ENCODE measurements around the gene MIB1.

Gene MIB1

GRCh38 chr18:21820811-21821143 is 80.2 kb downstream of the MIB1 start:
- DNase-seq, result no peak

- DNase-seq, result no peak
Measured at GRCh38 chr18:21823848-21824247, 83.3 kb downstream of the MIB1 start.

- no peak for DNase-seq
Measured at GRCh38 chr18:21826196-21826595, 85.6 kb downstream of the MIB1 start.

DNA sequence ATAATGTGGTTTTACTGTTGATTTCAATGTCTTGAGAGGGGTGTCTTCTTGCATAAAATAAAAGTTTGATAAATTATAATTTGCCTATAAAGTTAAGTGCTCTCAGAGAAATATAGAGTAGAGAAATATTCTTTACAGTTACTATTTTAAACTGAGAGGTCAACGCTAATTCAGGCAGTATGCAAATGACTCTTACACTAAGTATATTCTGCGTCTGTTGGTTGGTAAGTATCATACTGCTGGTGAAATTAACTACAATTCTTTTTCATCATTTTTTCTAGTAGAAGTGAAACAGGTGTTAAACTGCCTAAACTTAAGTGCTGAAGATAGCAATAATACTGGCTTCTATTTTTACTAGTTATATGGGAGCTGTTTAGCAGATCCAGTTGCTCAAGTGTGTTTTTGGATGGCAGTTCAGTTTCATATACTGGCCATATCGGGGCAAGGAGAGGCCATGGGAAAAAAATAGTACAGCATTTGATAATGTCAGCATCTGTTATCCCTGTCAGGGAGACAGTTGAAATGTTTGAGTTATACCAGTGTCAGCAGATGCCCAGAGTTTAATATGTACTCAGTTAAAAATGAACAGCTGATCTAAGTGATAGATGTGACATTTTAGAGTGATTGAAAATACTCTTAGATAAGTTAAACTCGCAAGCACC is 86.2 kb downstream of the MIB1 start:
- DNase-seq, result no peak

- no peak for DNase-seq
Measured at GRCh38 chr18:21830532-21830931, 89.9 kb downstream of the MIB1 start.

- no peak for DNase-seq
Measured at GRCh38 chr18:21831413-21831831, 90.8 kb downstream of the MIB1 start.

DNA sequence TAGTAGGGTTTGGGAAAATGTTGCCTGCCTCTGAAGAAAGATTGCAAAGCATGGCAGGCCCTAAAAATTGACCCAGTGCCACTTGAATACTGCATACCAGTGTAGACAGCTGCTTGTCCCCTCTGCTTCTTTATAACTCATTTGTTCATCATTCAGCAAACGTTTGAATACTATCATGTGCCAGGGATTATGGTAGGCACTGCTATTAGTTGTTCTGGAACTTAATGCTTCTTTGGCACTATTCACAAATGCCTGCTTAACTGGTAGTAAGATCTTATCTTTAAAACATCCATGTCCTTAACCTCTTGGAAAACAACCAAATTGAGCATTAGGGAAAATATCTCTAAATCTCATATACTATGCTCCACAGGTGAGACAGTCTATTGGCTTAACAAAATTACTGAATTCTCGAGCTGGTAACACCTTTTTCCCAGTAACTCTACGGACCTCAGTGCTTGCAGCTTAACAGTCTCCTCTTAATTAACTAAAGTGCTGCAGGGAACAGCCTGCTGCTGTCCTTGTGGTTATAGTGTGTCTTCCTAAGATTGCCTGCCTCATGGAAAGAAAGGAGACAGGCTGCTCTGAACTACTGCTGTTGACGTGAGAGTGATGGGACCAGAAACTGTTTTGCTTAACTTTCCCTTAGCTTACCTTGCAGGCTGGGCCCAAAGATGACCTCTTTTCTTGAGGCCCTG is 93.2 kb downstream of the MIB1 start:
- DNase-seq, result peak; percentile 17

DNA sequence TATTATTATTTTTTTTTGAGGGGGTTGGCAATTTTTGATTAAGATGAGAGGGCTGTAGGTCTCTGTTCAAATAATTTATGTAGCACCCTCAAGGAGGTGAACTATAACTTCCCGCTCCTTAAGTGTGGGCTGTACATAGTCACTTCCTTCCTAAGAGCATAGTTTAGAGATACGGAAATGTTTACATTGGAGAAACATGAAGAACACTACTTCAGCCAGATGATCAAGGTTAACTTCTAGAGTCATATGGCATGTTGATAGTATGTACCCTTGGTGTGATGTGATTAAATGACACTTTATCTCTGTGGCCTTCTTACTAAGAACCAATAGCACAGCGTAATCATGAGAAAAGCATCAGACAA is 93.7 kb downstream of the MIB1 start:
- no peak for DNase-seq

GRCh38 chr18:21841570-21841969 is 101.0 kb downstream of the MIB1 start:
- no peak for DNase-seq

GRCh38 chr18:21843341-21843740 is 102.7 kb downstream of the MIB1 start:
- DNase-seq, result no peak

- no peak for DNase-seq
Measured at GRCh38 chr18:21851327-21851961, 110.9 kb downstream of the MIB1 start.

GRCh38 chr18:21853016-21853415 is 112.4 kb downstream of the MIB1 start:
- no peak for DNase-seq

DNA sequence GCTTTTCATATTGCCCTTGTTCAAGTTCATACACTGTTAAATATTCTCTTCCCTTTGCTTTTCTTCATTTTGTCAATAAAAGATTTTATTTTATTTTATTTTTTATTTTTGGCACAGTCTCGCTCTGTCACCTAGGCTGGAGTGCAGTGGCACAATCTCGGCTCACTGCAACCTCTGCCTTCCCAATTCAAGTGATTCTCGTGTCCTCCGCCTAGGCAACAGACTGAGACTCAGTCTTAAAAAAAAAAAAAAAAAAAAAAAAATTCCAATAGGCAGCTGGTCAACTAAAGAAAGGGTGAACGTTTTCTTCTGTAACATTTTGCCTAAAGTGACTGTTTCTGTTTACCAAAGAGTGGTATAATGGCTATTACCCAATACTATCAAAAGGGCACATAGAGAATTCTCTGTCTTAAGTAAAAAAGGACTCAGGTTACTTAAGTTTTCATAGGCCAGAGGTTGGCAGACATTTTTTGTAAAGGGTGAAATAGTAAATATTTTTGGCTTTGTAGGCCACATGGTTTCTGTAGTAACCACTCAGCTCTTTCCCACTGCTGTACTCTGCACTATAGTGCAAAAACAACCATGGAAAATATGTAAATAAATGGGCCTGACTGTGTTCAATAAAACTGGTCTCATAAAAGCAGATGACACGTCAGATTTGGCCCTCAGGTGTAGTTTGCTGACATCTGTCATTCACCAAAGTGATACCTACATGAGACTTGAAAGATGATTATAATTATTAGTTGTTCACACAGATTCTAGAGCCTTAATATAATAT is 113.4 kb downstream of the MIB1 start:
- no peak for DNase-seq

- DNase-seq, result no peak
Measured at GRCh38 chr18:21855432-21855831, 114.8 kb downstream of the MIB1 start.

DNA sequence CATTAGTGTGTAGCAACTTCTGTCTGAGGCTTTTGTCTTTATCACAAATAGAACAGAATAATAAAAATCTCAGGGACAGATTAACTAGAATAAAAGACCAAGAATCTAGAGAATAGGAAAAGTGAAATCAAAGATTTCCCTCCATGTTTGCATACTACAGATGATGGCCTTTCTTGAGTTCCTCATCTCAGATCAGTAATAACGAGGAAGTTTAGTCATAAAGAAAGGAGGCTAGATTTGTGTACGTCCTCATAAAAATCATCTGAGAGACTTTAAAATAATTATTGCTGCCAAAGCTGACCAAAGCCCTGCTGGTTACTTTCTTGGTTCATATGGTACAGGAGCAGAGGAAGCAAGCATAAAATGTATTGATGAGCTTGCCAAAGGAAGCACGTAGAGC is 117.3 kb downstream of the MIB1 start:
- DNase-seq, result no peak

DNA sequence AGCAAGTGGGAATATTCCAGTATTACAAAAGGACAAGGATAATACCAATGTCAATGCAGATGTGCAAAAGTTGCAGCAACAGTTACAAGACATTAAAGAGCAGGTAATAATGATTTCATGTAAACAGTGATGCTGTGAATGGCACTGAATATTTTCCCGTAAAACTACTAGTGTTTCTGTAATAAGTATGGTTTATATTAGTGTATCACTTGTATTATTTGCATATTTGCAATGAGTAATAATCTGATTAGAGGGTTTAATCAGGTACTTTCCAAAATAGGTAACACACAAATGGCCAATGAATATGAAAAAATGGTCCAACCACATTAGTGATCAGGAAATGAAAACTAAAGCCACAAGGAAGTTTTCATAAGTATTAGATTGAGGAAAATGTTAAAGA is 118.0 kb downstream of the MIB1 start:
- no peak for DNase-seq

DNA sequence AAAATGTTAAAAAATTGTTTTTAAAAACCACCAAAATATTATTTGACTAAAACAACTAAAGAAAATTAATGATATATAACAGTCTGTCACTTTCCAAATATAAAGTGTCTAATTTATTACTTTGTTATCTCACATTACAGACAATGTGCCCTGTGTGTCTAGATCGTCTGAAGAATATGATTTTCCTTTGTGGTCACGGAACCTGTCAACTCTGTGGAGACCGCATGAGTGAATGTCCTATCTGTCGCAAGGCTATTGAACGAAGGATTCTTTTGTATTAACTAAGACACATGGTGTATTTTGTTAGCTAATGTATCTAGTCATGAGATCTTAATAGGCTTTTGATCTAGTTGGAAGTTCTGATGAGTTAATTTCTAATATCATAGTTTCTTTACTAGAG is 123.8 kb downstream of the MIB1 start:
- no peak for DNase-seq

GRCh38 chr18:21865043-21865442 is 124.5 kb downstream of the MIB1 start:
- no peak for DNase-seq

DNA sequence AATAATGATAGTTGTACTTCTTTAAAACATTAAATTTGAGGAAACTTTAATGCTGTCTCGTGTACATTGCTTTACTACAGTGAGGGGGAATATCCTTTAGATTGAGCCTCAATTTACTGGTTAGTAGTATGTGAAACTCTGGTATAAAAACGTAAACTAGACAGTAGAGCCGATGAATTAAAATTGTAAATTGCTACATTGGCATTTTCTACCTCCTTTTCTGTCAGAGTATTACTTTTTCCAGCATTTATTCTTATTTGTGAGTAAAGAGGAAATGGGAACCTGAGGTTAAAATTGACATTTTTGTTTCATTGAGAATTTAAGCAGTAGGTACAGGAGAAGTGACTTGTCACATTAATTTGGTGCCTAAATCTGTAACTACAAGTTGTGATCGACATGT is 128.2 kb downstream of the MIB1 start:
- no peak for DNase-seq

DNA sequence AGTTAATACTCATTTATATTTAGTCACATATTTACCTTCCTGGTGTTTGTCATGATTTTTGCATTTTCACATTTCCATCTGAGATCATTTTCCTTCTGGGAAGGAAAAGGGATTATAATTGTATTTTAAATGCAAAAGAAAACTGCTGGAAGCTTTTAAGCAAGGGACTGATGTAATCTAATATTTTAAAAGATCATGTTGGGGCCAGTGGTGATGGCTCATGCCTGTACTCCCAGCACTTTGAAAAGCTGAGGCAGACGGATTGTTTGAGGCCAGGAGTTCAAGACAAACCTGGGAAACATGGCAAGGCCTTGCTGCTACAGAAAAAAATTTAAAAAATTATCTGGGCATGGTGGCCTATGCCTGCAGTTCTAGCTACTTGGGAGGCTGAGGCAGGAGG is 149.0 kb downstream of the MIB1 start:
- DNase-seq, result no peak

- DNase-seq, result peak; percentile 42
Measured at GRCh38 chr18:21894619-21895367, 154.2 kb downstream of the MIB1 start.

DNA sequence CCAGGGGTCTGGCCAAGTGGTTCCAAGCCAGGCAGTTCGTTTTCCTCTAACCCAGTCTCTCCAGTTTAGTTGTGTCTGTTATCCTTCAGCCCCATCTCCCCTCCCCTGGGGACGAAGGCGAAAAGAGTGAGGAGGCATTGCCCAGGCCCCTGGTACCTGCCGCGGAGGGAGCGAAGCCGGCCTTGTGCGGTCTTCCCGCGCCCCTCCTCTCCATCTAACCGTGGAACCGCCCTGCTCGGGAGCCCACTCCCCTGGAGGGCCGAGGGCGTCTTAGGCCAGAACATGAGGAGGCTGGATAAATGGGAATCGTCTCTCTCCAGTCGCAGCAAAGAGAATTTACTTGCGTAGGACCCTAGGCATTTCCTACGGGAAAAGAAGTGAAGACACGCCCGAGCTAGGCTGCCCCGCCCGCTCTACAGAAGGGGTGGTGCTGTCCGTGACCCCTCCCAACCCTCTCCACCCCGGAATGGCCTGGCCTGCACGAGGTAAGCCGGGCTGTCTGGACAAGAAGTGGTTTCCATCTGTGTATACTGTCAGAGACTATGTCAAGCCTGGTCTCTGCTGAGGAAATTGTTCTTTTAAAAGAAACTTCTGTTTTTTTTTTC is 156.2 kb downstream of the MIB1 start:
- no peak for DNase-seq

- no peak for DNase-seq
Measured at GRCh38 chr18:21897811-21898210, 157.2 kb downstream of the MIB1 start.

All from DMS79 treated with DMSO at 0.1 percent for 48 hours (cell line).